Inflammatory macrophage treated with lipopolysaccharide for 4 hours (primary cell): Measurements from ENCODE around the gene LCORL.
"Not testable (repeated sequence)": the region's sequence is repeated elsewhere in the genome, so short reads cannot be mapped to it uniquely, and the experiment has no call there.

Experiments
- DNase-seq: peaks from one replicate; pipeline ENCODE4 v3.0.0-alpha.2; 2020

LCORL gene

DNA sequence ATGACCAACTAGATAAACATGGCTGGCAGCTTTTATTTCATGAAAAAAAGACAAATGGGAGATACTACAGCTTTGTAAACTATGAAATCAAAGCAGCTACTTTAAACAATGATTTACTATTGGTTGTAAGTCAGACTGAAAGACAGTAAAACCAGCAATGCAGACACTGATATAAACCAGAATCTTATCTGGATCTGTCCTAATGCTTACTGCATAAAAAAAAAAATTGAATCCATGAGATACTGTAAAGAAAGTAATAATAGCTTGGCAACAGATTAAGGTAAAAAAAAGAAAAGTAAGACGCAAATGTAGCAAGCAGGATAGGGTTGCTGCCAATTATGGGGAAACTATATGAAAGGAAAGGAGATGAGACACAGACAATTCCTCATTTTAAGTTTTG is 7.3 kb downstream of the LCORL start:
- peak; percentile 40 for DNase-seq

DNA sequence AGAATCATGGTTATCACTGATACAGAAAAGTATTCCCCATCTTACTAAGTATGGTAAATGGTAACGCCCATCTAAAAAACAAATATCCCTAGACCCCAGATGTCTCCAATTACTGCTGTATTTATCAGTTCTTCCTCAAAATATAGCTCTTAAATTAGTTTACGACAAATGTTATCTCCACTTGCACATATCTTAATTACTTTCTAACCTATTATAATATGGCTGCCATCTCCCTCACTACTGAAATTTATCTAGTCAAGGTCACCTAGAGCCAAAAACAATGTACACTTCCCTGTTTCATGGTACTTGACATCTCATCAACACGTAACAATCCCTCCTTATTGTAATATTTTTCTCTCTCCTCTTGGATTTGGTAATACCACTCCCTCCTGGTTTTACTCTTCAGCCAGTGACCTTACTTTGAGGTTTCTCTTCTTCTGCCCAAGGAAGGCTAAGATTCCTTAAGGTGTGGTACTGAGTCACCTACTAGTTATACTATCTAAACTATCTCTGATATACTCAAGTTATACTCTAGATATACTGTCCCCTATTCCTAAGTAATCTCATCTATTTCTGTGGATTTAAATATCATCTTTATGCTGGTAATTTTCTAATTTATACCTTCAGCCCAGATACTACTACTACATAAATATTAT is 8.6 kb downstream of the LCORL start:
- DNase-seq = no peak

DNA sequence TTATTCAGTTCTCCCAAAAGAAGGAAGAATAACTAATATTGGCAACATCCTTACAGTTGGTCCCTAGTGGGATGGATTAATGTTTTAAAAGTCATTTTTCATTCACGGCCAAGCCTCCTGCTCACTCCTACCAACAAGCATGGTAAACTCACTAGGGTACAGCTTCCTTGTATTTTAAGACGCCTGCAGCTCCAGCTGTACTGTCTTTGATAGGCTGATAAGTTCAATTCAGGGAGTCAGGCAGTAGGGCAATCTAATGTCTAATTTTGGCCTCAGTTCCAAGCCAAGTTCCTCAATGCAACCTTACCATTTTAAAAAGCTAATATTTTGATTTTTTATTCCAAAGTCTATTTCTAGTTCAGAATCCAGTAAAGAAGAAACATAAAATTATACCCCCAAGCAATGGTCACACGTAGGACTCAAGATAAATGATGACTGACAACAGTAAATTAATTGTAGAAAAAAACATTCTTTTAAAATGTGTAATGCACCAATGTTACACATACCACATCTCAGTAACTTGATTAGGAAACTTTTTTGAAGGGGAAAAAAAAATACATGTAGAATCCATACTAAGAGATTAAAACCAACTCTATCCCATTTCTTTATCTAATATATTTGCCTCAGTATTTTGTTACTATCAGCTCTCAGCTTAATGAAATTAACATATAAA is 9.3 kb downstream of the LCORL start:
- DNase-seq = no peak

DNA sequence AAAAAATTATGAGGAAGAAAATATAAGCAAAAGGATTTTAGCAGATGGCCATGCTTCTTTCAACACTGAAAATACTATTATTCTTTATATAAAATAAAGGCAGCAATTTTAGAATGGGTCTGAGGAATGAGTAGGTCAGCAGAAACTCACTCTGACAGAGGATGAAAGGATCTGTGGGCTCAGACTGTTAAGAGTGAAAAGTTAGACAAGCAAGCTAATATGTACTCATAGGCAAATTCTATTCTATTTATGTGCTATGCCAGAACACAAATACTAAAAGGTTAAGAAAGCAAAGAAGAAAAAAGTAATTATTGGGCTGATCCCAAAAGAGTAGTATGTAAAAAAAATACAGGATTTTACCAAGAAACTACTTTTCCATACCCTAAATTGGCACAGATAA is 13.9 kb downstream of the LCORL start:
- no peak for DNase-seq

DNA sequence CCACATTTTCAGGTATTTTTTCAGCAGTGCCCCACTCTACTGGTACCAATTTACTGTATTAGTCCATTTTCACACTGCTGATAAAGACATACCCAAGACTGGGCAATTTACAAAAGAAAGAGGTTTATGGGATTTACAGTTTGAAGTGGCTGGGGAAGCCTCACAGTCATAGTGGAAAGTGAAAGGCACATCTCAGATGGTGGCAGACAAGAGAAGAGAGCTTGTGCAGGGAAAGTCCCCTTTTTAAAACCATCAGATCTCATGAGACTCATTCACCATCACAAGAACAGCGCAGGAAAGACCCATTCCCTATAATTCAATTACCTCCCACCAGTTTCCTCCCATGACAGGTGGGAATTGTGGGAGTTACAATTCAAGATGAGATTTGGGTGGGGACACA is 15.1 kb downstream of the LCORL start:
- DNase-seq = not testable (repeated sequence)

DNA sequence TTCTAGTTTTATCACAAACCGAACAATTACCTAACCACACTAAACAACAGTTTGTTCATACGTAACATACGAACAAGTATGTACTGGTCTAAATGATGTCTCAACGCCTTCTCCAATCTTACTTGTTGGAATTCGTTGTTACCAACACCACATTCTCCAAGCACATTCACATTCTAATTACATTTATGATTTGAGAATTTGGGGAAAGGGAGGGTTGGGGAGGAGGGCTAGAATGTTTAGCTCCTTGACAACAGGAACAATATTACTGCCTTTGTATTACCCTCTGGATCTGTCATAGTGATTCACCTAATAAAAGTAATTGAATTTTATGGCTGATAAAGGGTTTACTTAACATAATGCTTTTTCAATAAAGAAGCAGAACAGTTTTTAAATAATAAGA is 24.4 kb downstream of the LCORL start:
- DNase-seq = no peak

DNA sequence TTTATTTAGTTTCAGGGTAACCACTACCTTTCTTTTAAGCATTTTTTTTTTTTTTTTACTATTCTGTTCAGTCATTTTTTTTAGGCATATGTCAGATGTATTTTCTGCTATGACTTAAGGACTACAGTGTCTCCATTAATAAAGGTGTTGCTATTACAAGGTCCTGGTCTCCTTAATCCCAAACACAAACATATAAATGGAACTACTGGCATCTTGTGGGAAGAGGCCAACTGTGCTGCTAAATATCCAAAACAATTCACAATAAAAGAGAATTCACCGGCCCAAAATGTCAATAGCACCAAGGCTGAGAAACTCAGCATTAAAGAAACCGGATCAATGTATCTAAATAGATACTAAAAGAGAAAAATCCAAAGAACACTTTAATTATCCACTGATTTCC is 26.4 kb downstream of the LCORL start:
- DNase-seq = no peak

DNA sequence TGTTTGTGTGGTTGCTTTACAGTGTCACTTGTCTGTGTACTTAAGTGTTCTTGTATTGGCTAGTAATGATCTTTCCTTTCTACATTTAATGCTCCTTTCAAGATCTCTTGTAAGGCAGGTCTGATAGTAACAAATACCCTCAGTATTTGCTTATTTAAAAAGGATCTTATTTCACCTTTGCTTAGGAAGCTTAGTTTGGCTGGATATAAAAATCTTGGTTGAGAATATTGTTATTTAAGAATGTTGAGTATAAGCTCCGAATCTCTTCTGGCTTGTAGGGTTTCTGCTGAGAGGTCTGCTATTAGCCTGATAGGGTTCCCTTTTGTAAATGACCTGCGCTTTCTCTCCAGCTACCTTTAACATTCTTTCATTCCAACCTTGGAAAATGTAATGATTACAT is 35.7 kb downstream of the LCORL start:
- DNase-seq = no peak

DNA sequence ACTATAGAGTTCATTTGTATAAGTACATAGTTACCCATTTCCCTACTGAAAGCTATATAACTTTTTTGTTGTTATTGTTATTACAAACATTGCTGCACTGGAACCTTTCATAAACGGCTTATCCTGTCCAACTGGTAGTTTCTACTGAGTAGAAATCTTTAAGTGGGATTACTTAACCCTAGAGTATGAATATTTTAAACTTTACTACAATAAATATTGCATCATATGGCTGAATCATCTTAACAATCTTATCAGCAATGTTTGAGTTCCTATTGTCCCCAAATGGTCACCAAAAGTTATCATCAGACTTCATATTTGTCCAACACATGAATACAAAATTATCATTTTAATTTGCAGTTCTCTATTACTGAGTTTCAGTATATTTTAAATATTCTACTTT is 40.5 kb downstream of the LCORL start:
- DNase-seq = no peak

DNA sequence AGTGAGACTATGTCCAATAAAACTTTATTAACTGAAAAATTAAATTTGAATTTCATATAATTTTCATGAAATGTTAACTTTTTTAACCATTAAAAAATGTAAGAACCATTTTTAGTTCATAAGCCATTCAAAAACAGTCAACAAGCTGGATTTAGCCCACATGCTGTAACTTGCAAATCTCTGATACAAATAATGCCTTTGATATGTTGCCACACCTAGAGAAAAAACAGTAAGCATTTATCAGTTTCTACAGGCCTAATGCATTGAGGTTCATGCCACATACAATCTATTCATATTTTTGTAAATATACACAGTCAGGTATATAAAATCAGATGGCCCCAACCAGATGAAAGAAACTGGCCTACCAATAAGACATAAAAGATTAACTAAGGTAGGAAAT is 52.8 kb downstream of the LCORL start:
- DNase-seq = no peak

DNA sequence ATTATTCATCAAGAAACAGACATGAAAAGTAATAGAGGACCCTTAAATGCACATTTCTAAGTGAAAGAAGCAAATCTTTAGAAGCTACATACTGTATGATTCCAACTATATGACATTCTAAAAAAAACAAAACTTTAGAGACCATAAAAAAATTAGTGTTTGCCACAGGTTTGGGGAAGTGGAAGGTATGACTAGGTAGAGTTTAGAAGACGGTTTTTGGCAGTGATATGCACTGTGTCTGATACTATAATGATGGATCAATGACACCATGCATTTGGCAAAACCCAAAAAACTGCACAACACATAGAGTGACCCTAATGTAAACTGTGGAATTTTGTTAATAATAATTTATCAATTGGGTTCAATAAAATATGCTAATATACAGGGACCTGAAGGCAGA is 54.5 kb downstream of the LCORL start:
- no peak for DNase-seq

DNA sequence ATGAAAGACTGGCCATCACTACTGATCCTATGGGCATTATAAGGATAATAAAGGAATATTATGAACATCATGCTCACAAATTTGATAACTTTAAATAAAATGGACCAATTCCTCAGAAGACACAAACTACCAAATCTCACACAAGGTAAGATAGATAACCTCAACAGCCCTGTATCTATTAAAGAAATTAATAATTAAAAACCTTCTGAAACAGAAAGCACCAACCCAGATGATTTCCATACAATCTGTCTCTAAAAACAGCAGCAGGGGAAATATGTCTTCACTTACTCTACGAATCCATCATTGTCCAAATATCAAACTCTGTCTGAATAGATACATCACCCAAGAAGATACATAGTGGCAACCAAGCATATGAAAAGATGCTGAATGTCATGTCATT is 55.2 kb downstream of the LCORL start:
- no peak for DNase-seq

DNA sequence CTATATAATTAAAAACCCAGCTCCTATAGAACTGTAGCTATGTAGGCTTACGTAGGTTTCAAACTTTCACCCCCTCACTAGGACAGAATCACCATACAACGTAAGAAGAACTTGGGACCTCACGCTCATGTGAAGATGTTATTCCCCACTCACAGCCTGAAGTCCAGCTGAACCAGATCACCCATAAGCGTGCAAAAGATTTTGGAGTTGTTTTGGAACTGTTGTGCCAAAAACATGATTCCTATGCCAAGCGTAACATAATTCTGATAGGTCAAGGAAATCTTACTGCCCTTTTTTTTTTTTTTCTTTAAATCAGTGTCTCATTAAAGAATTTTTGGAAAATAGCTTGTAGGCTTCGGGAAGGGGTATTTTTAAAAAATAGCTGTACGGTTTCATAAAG is 57.0 kb downstream of the LCORL start:
- no peak for DNase-seq

DNA sequence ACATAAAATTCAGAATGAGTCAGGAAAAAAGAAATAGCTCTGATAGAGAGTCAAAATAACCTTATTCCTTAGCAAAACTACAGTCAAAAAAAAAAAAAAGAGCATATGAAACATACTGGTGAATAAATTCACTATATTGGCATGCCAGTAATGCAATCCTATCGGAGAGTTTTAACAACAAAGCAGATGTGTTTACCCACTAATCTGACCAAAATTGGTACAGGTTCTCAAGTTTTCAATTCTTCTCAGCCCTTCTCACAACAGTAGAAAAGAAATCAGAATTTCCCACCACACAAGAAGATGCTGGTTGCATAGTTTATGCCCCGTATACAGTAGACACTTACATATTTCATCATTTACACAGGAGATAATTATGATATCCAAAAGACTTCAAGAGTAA is 59.4 kb downstream of the LCORL start:
- DNase-seq = no peak

DNA sequence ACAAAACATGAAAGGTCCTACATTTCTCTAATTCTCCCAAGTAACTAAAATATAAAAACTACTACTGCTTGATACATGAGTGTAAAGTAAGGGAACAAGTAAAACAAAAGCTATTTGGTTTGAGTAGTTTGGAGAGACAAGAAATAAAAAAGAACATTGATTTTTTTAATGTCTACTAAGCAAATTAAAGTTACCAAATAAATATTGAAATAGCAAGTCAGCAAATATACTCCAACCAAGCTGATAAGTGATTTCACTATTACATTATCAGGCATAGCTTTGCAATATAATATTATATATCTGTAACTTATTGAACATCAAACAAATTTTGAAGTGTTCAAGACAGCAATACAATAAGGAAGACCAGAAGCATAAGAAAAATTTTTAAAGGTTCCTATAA is 60.3 kb downstream of the LCORL start:
- no peak for DNase-seq

DNA sequence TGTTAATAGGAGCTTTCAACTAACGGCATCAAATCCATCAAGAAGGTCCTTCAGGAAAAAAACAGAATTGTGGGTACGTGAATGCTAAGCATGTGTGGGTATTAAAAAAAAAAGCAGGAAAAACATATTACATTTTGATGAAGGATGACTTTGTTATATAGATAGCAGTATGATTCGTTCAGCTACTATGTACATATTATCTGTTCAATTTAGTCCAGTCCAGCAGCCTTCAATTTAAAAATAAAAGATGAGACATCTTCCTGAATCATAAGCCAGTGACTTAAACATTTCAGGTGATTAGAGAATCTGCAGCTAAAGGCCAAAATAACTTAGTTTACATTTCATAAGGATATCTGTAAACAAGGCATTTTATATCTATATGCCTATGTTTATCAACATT is 63.4 kb downstream of the LCORL start:
- DNase-seq = no peak

DNA sequence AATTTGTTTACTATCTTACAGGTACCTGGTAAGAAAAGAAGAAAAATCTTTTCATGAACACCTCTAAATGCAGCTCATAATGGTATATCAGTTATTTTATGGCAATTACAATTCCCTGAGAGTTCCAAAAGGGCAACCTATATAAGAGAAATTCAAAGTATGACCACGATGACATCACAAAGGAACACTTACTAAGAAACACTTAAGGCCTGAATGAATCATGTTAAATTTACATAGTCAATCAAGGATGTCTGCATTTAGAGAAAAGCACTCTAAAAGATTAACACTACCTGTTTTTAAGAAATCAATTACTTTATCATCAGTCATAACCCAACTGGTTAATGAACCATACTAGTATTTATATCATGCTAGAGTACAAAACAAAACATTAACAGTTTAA is 63.9 kb downstream of the LCORL start:
- no peak for DNase-seq

DNA sequence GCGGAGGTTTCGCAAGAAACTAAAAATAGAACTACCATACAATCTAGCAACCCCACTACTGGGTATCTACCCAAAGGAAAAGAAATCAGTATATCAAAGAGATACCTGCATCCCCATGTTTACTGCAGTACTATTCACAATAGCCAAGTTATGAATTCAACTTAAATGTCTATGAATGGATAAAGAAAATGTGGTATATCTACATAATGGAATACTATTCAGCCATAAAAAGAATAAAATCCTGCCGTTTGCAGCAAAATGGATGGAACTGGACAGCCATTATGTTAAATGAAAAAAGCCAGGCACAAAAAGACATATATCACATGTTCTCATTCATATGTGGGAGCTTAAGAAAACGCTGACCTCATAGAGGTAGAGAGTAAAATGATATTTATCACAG is 65.3 kb downstream of the LCORL start:
- DNase-seq = no peak

DNA sequence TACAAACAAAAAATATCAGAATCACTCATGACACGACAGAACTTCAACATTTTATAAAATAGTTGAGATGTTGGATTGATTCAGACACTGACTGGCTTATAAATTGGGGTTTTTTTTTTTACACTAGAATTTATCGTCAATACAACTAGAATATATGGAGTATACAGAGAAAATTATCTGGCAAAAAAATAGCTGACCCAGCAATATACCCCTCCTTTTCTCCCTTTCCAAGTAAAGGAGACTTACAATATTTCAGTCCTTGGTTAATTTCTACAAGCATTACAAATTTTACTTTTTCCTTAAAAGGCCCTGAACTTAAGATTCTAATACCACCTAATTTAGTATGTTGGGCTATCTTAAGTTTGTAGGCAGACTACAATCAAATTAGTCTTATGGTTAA is 76.3 kb downstream of the LCORL start:
- DNase-seq = no peak

DNA sequence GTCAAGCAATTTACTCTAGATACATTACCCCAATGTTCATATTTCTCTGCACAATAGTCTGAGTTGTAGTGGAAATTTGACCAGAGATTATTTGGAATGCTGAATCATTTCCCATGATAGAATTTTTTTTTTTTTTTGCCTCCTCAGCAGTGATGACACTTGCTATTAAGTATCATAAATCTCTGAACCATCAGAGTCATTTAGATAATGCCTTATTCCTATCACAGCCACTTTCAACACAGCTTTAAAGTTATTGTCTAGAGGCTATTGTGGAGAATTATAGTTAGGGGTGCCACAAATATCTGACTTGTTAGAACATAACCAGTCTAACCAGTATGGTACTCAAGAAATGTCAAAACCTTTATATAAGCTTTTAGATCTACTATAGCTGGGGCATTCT is 79.8 kb downstream of the LCORL start:
- DNase-seq = no peak

DNA sequence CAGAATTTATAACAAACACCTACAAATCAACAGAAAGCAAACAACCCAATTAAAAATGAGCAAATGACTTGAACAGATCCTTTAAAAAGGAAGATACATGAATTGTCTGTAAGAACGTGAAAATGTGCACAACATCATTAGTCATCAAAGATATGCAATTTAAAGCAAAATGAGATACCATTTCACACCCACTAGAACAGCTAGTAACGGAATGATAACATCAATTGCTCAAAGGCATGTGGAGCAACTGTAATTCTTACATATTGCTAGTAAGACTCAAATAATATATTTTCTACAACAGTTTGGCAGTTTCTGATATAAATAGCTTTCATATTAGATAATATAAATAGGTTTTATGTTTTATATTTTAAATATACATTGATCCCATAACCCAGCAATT is 82.5 kb downstream of the LCORL start:
- peak; percentile 8 for DNase-seq

DNA sequence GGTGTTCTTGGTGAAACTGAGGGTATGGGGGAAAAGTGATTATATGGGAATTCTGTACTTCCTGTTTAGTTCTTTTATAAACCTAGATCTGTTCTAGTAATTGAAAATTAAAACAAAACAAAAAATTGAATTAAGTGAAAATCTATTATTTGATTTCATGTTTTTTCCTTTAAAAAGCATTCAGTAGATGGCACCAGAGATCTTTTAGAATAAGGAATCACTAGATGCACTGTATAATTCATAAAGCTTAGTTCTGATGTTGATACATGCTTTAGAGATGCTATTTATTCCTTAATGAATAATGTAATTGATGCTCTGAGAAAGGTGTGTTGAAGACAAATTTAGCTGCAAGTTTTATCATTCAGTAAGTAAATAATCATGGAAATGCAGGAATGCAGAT is 87.3 kb downstream of the LCORL start:
- DNase-seq = no peak

DNA sequence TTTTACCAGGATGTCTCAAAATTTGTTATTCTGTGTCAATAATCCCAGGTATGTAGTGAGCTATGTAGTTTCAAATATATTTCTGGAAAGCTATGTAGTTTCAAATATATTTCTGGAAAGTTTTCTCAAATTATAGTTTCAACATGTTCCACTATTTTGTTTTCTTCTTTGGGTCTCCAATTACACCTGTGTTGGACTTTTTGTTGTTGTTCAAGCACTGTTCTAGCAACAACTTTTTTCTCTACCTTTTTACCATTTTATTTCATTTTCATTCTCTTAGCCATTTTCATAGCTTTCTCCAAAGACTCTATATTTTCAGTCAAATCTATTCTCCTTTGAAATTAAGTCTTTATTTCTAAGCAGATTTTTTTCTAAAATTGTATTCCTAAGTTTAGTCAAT is 88.4 kb downstream of the LCORL start:
- DNase-seq = no peak

DNA sequence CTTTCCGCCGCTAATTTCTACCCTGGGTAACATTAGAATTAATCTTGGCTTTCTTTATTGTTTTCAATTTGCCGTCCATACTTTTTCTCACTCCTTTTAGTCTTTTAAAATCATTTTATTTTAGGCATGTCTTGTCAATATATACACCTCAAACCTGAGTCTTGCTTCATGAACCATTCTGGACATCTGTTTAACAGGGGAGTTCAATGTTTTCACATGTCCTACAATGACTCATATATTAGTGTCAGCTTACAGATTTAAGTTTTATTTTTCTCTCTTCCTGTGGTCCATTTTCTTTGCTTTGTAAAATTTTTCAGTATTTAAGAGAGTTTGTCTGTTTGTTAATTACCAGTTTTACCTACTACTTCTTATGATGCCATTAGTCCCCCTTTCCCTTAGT is 89.5 kb downstream of the LCORL start:
- no peak for DNase-seq

DNA sequence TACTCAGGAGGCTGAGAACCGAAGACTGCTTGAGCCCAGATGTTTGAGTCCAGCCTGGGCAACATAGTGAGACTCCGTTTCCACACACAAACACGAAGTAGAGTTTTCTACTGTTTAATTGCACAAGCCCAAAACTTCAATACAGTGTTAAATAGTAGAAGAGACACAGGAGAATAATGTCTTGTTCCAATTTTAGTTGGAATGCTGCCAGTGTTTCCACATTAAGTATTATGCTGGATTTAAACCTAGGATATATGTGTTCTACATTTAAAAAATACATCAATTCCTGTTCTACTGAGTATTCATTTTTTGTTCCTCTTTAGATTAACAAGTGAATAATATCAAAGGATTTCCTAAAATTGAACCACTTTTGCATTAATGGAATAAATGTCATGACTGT is 91.3 kb downstream of the LCORL start:
- DNase-seq = no peak
